ENCODE results near the gene CIBAR2. TPM values are rescaled to one million over a fixed set of nuclear protein-coding genes. Genes with fewer than 3 reads are reported as not detected.

The CIBAR2 gene
- total RNA-seq, 1 experiment from 2014 or later = not detected

DNA sequence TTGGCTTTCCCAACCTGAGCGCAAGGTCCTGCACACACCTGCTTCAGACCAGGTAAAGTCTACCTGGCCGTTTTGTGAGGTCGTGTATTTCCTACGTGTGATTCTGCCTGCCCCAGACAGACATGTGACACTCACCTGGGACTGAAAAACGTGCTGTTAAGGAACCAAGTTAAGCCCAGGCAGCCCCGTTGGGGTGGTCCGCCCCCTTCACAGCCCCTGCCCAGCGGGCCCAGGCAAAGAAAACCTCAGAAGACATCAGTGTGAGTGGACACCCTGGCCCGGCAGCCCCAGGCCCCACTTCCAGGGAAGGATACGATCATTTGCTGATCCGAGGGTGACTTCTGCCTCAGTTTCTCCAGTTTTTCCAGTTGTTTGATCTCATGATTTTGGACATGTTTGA lies 4.7 kb downstream of the CIBAR2 start:
- no CpG with 5 or more reads among the region's 11 CpGs for WGBS (ENCODE audit: extremely low coverage, insufficient read length, low lambda C conversion rate)
- H3K23ac ChIP-seq (ENCODE audit: insufficient read length, low read depth, low read length) = no peak overlapping the region
- no peaks in the 10 kb centered on the region for H3K79me1 ChIP-seq (ENCODE audit: insufficient read depth, low read depth, low read length, poor library complexity, severe bottlenecking)
- no peaks in the 10 kb centered on the region for H3K9me3 ChIP-seq (ENCODE audit: control insufficient read depth, low read depth, low read length)
- H2BK15ac ChIP-seq (ENCODE audit: low read depth, low read length) = no peak overlapping the region
- H2BK120ac ChIP-seq (ENCODE audit: low read depth, low read length, poor library complexity, severe bottlenecking) = no peak overlapping the region
- H2BK5ac ChIP-seq (ENCODE audit: insufficient read length, low read length) = no peak overlapping the region
- H3K9ac ChIP-seq (ENCODE audit: extremely low read depth, insufficient read length, low read length) = no peak overlapping the region
- Mint-ChIP-seq H3K27me3 (ENCODE audit: low read depth) (peaks cover 19% of the 10 kb centered on the region), H3K9me3 (no peaks in the 10 kb centered on the region), H3K36me3 (ENCODE audit: insufficient read depth in 1 of 3, low read depth in 3 of 3) (no peaks in the 10 kb centered on the region), H3K4me3 (no peak overlapping the region), H3K27ac (no peak overlapping the region), H3K4me1 (peaks cover 4 to 18% of the 10 kb centered on the region in 2 experiments; a peak in 3 of 4 replicates)
- no peak overlapping the region for H3K56ac ChIP-seq (ENCODE audit: insufficient read length, low read depth, low read length)
- H3K79me2 ChIP-seq (ENCODE audit: insufficient read depth, low read length) = no peaks in the 10 kb centered on the region
- no peak overlapping the region for H4K5ac ChIP-seq (ENCODE audit: insufficient read length, low read depth, low read length)
- no peak overlapping the region for H3K27ac ChIP-seq (ENCODE audit: insufficient read length, low read depth, low read length)
- H4K91ac ChIP-seq (ENCODE audit: insufficient read length, low read depth, low read length) = no peak overlapping the region
- no peaks in the 10 kb centered on the region for H3K4me1 ChIP-seq (ENCODE audit: insufficient read depth, low read length)
- no peak overlapping the region for H2AFZ ChIP-seq (ENCODE audit: low read length)
- H3K4ac ChIP-seq (ENCODE audit: low read depth, low read length) = no peak overlapping the region
- H3K4me2 ChIP-seq (ENCODE audit: insufficient read depth, insufficient read length, low read length) = no peak overlapping the region
- no peak overlapping the region for H4K8ac ChIP-seq (replicated peaks; ENCODE audit: insufficient read length, low read depth, low read length)
- H3T11ph ChIP-seq (ENCODE audit: low read length) = no peak overlapping the region
- no peak overlapping the region for H2AK5ac ChIP-seq (ENCODE audit: insufficient read length, low read length)
- TF ChIP-seq, protein P1, sequence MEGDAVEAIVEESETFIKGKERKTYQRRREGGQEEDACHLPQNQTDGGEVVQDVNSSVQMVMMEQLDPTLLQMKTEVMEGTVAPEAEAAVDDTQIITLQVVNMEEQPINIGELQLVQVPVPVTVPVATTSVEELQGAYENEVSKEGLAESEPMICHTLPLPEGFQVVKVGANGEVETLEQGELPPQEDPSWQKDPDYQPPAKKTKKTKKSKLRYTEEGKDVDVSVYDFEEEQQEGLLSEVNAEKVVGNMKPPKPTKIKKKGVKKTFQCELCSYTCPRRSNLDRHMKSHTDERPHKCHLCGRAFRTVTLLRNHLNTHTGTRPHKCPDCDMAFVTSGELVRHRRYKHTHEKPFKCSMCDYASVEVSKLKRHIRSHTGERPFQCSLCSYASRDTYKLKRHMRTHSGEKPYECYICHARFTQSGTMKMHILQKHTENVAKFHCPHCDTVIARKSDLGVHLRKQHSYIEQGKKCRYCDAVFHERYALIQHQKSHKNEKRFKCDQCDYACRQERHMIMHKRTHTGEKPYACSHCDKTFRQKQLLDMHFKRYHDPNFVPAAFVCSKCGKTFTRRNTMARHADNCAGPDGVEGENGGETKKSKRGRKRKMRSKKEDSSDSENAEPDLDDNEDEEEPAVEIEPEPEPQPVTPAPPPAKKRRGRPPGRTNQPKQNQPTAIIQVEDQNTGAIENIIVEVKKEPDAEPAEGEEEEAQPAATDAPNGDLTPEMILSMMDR (conservative IDR thresholded peaks at IDR 0.05) = no peak
- H2BK20ac ChIP-seq (ENCODE audit: low read depth, low read length, poor library complexity, severe bottlenecking) = no peak overlapping the region
- H4K20me1 ChIP-seq (ENCODE audit: control insufficient read depth, insufficient read depth, insufficient read length) = no peaks in the 10 kb centered on the region
- H3K18ac ChIP-seq (ENCODE audit: insufficient read length, low read depth, low read length) = no peak overlapping the region
- no peak overlapping the region for H2BK12ac ChIP-seq (ENCODE audit: insufficient read length, low read depth, low read length)
- no peaks in the 10 kb centered on the region for H3K27me3 ChIP-seq (ENCODE audit: insufficient read depth, low read length)
- no peak overlapping the region for H3K14ac ChIP-seq (ENCODE audit: insufficient read depth, low read length)
- no peaks in the 10 kb centered on the region for H3K23me2 ChIP-seq (ENCODE audit: insufficient read length, low read depth, low read length, poor library complexity, severe bottlenecking)
- no peak for DNase-seq

Measured in H9 (cell line).